Fibroblast of the aortic adventitia (primary cell): ENCODE measurements around the gene LZIC. TPM values are rescaled to one million over a fixed set of nuclear protein-coding genes. Genes with fewer than 3 reads are reported as not detected.

Source experiments
- DNase-seq: peaks from one replicate; pipeline ENCODE4 v3.0.0-alpha.2; 2010; ENCODE audit warnings: low read depth
- H3K4me3 ChIP-seq: 2 replicates; pipeline ENCODE4 v1.5.1; 2011; ENCODE audit warnings: low read depth, mild to moderate bottlenecking, control low read depth, low read length, moderate library complexity
- CTCF ChIP-seq: IDR thresholded peaks from 2 replicates; pipeline ENCODE4 v1.5.1; 2011; ENCODE audit warnings: mild to moderate bottlenecking, low read length, control low read depth, inconsistent platforms; ENCODE audit not compliant: insufficient read depth
- total RNA-seq: library from RNA; depleted of rRNA; stranded (reverse); fragments of >200 nt; gene quantifications from 2 replicates; pipeline ENCODE4 v1.2.3, GENCODE V29; 2012; ENCODE audit warnings: low replicate concordance

The LZIC gene
- total RNA-seq, 1 donor, result 50.3 TPM

- TF ChIP-seq CTCF, result no peak
- H3K4me3 ChIP-seq, result no peak overlapping the region
- DNase-seq, result no peak
These were observed 54.3 kb downstream of the LZIC start for GRCh38 chr1:9888886-9889285.

- no peak for DNase-seq
- no peak overlapping the region for H3K4me3 ChIP-seq
- TF ChIP-seq CTCF, result no peak
These were observed 56.1 kb downstream of the LZIC start for GRCh38 chr1:9887070-9887469.

GRCh38 chr1:9886092-9886742 is 57.0 kb downstream of the LZIC start:
- TF ChIP-seq CTCF, result no peak
- no peak overlapping the region for H3K4me3 ChIP-seq
- DNase-seq, result no peak

GRCh38 chr1:9884805-9885204 is 58.4 kb downstream of the LZIC start:
- TF ChIP-seq CTCF, result no peak
- DNase-seq, result no peak
- H3K4me3 ChIP-seq, result no peak overlapping the region

GRCh38 chr1:9883585-9884449 is 59.4 kb downstream of the LZIC start:
- no peak for DNase-seq
- no peak for TF ChIP-seq CTCF
- H3K4me3 ChIP-seq, result no peak overlapping the region

- H3K4me3 ChIP-seq, result no peak overlapping the region
- TF ChIP-seq CTCF, result no peak
- DNase-seq, result no peak
These were observed 60.3 kb downstream of the LZIC start for GRCh38 chr1:9882945-9883303.
